IMR-90 (cell line): ENCODE data around the gene DRC3. TPM values are rescaled to one million over a fixed set of nuclear protein-coding genes. Genes with fewer than 3 reads are reported as not detected.

Experiments
- ATAC-seq: fragments of 200-7000 bp; cut with Tn5 transposase; 2 replicates; pipeline ENCODE4 v1.9.1; 2020; ENCODE audit warnings: low read depth, mild to moderate bottlenecking, moderate library complexity
- BruUV-seq: library from RNA; stranded (reverse); fragments of 400-500 nt; replicated peaks from 2 replicates; lab custom pipeline; 2021; lab: Mats Ljungman, UMichigan
- CTCF ChIA-PET: fragments of 300-600 bp; formaldehyde crosslinking; extraction: SDS; loops from one replicate; lab custom pipeline; 2021; ENCODE audit warnings: antibody characterized with exemption; lab: Yijun Ruan, JAX
- POLR2A ChIA-PET: fragments of 300-600 bp; sonication (Branson Sonifier 250); formaldehyde crosslinking; loops from one replicate; lab custom pipeline; 2022; ENCODE audit warnings: antibody characterized with exemption; ENCODE audit not compliant: unreplicated experiment; lab: Charles Lee
- DNase-seq: peaks from one replicate; pipeline ENCODE4 v3.0.0; 2013
- H2AFZ ChIP-seq: replicated peaks from 2 replicates; pipeline ENCODE3; 2013; ENCODE audit warnings: low read length, mild to moderate bottlenecking; ENCODE audit not compliant: poor library complexity
- H2AK5ac ChIP-seq: 2 replicates; pipeline ENCODE4 v1.6.1; 2013; ENCODE audit warnings: low read depth, low read length, inconsistent platforms
- H2AK9ac ChIP-seq: replicated peaks from 2 replicates; pipeline ENCODE3; 2013; ENCODE audit warnings: mild to moderate bottlenecking, low read depth, low read length, moderate library complexity; ENCODE audit not compliant: poor library complexity
- H2BK120ac ChIP-seq: 2 replicates; pipeline ENCODE4 v1.6.1; 2013; ENCODE audit warnings: low read depth, low read length, inconsistent platforms
- H2BK15ac ChIP-seq: 3 replicates; pipeline ENCODE4 v1.6.1; 2013; ENCODE audit warnings: low read depth, low read length, inconsistent platforms
- H2BK20ac ChIP-seq: 2 replicates; pipeline ENCODE4 v1.6.1; 2013; ENCODE audit warnings: low read depth, mild to moderate bottlenecking, inconsistent platforms, low read length, moderate library complexity
- H2BK5ac ChIP-seq: 2 replicates; pipeline ENCODE4 v1.6.1; 2013; ENCODE audit warnings: mild to moderate bottlenecking, low read depth, low read length, inconsistent platforms; ENCODE audit not compliant: poor library complexity, severe bottlenecking
- H3K14ac ChIP-seq: replicated peaks from 2 replicates; pipeline ENCODE4 v1.6.1; 2013; ENCODE audit warnings: low read depth, low read length, inconsistent platforms
- H3K18ac ChIP-seq: 2 replicates; pipeline ENCODE4 v1.6.1; 2013; ENCODE audit warnings: low read depth, low read length, control low read depth
- H3K23ac ChIP-seq: 2 replicates; pipeline ENCODE4 v1.6.1; 2013; ENCODE audit warnings: low read depth, low read length, inconsistent platforms
- H3K27ac ChIP-seq: 2 replicates; pipeline ENCODE4 v1.5.1; 2013; ENCODE audit warnings: mild to moderate bottlenecking, control low read depth, low read length; ENCODE audit not compliant: insufficient read depth
- H3K27me3 ChIP-seq: 2 replicates; pipeline ENCODE4 v1.6.1; 2013; ENCODE audit warnings: low read length; ENCODE audit not compliant: control insufficient read depth, insufficient read depth
- H3K36me3 ChIP-seq: 2 replicates; pipeline ENCODE4 v1.6.1; 2013; ENCODE audit warnings: low read length, mixed read lengths; ENCODE audit not compliant: control insufficient read depth, insufficient read depth
- H3K4ac ChIP-seq: 2 replicates; pipeline ENCODE4 v1.6.1; 2013; ENCODE audit warnings: low read depth, low read length, inconsistent platforms
- H3K4me1 ChIP-seq: 2 replicates; pipeline ENCODE4 v1.6.1; 2013; ENCODE audit warnings: low read length, mixed read lengths; ENCODE audit not compliant: control insufficient read depth, insufficient read depth
- H3K4me2 ChIP-seq: 2 replicates; pipeline ENCODE4 v1.6.1; 2013; ENCODE audit warnings: low read depth, mild to moderate bottlenecking, control low read depth, low read length, moderate library complexity
- H3K4me3 ChIP-seq: 2 replicates; pipeline ENCODE4 v1.5.1; 2013; ENCODE audit warnings: low read depth, mild to moderate bottlenecking, control low read depth, low read length, moderate library complexity; ENCODE audit not compliant: insufficient read depth
- H3K56ac ChIP-seq: 2 replicates; pipeline ENCODE4 v1.6.1; 2013; ENCODE audit warnings: low read length, inconsistent platforms; ENCODE audit not compliant: insufficient read depth; ENCODE audit errors: extremely low read depth
- H3K79me1 ChIP-seq, 2 experiments: 2 replicates each; pipeline ENCODE4 v1.6.1; 2013; ENCODE audit warnings: low read length in 2 of 2, inconsistent platforms in 1 of 2, low read depth in 1 of 2
- H3K9ac ChIP-seq: 2 replicates; pipeline ENCODE4 v1.6.1; 2013; ENCODE audit warnings: low read depth, low read length, control low read depth
- H3K9me1 ChIP-seq: 2 replicates; pipeline ENCODE4 v1.6.1; 2013; ENCODE audit warnings: low read length, inconsistent platforms; ENCODE audit not compliant: insufficient read depth
- H3K9me3 ChIP-seq: 2 replicates; pipeline ENCODE4 v1.6.1; 2013; ENCODE audit warnings: low read length; ENCODE audit not compliant: control insufficient read depth, insufficient read depth
- H4K20me1 ChIP-seq: 2 replicates; pipeline ENCODE4 v1.6.1; 2013; ENCODE audit warnings: low read length, inconsistent platforms; ENCODE audit not compliant: insufficient read depth
- H4K5ac ChIP-seq: 2 replicates; pipeline ENCODE4 v1.6.1; 2013; ENCODE audit warnings: mild to moderate bottlenecking, low read depth, low read length, control low read depth
- H4K8ac ChIP-seq, 2 experiments: 2 replicates each; pipeline ENCODE4 v1.6.1; 2013; ENCODE audit warnings: low read depth in 2 of 2, low read length in 2 of 2, control low read depth in 1 of 2, inconsistent platforms in 1 of 2
- H4K91ac ChIP-seq: 2 replicates; pipeline ENCODE4 v1.6.1; 2013; ENCODE audit warnings: low read depth, low read length, inconsistent platforms; ENCODE audit not compliant: insufficient read depth
- BHLHE40 ChIP-seq: fragments of 150-350 bp; IDR thresholded peaks from 2 replicates; pipeline ENCODE4 v1.6.1; 2016; ENCODE audit warnings: mild to moderate bottlenecking, low read depth, low read length
- CEBPB ChIP-seq: IDR thresholded peaks from 2 replicates; pipeline ENCODE4 v1.6.1; 2012; ENCODE audit warnings: low read depth, low read length, improper control_type of control experiment
- CHD1 ChIP-seq: IDR thresholded peaks from 2 replicates; pipeline ENCODE4 v1.6.1; 2012; ENCODE audit warnings: low read depth, low read length, improper control_type of control experiment
- CTCF ChIP-seq: conservative IDR thresholded peaks from 2 replicates; pipeline ENCODE4 v1.5.1; 2012; ENCODE audit warnings: mild to moderate bottlenecking, low read depth, low read length, improper control_type of control experiment
- ELK1 ChIP-seq: fragments of 150-350 bp; IDR thresholded peaks from 2 replicates; pipeline ENCODE4 v1.6.1; 2016; ENCODE audit warnings: low read depth, mild to moderate bottlenecking, low read length, moderate library complexity, borderline replicate concordance
- FOS ChIP-seq: fragments of 150-350 bp; IDR thresholded peaks from 2 replicates; pipeline ENCODE4 v1.6.1; 2016; ENCODE audit warnings: low read depth, low read length
- MAFK ChIP-seq: IDR thresholded peaks from 2 replicates; pipeline ENCODE4 v1.6.1; 2012; ENCODE audit warnings: low read depth, low read length, improper control_type of control experiment
- MAZ ChIP-seq: IDR thresholded peaks from 2 replicates; pipeline ENCODE4 v1.6.1; 2012; ENCODE audit warnings: low read depth, mild to moderate bottlenecking, low read length, improper control_type of control experiment, moderate library complexity, borderline replicate concordance
- MXI1 ChIP-seq: IDR thresholded peaks from 2 replicates; pipeline ENCODE4 v1.6.1; 2012; ENCODE audit warnings: low read depth, mild to moderate bottlenecking, low read length, moderate library complexity, borderline replicate concordance
- NFE2L2 ChIP-seq: fragments of 150-350 bp; IDR thresholded peaks from 2 replicates; pipeline ENCODE4 v1.6.1; 2016; ENCODE audit warnings: low read depth, mild to moderate bottlenecking, low read length
- POLR2A ChIP-seq: IDR thresholded peaks from 2 replicates; pipeline ENCODE4 v1.6.1; 2012; ENCODE audit warnings: mild to moderate bottlenecking, low read depth, low read length
- RAD21 ChIP-seq: IDR thresholded peaks from 2 replicates; pipeline ENCODE4 v1.6.1; 2012; ENCODE audit warnings: low read length, improper control_type of control experiment
- RCOR1 ChIP-seq: IDR thresholded peaks from 2 replicates; pipeline ENCODE4 v1.6.1; 2012; ENCODE audit warnings: mild to moderate bottlenecking, low read length, improper control_type of control experiment; ENCODE audit not compliant: insufficient replicate concordance
- RFX5 ChIP-seq: IDR thresholded peaks from 2 replicates; pipeline ENCODE4 v1.8.0; 2012; ENCODE audit warnings: low read depth, mild to moderate bottlenecking, low read length, moderate library complexity
- SMC3 ChIP-seq: fragments of 150-350 bp; IDR thresholded peaks from 2 replicates; pipeline ENCODE4 v1.6.1; 2016; ENCODE audit warnings: low read depth, mild to moderate bottlenecking, antibody characterized with exemption, low read length, moderate library complexity
- USF2 ChIP-seq: fragments of 150-350 bp; IDR thresholded peaks from 2 replicates; pipeline ENCODE4 v1.6.1; 2017; ENCODE audit warnings: mild to moderate bottlenecking, antibody characterized with exemption, low read length, low read depth
- WGBS, 2 experiments: methylation state at CpG; one replicate each; pipeline versions ENCODE4 v1.1.5 to v1.1.7; 2013; ENCODE audit warnings: missing lambda C conversion rate in 2 of 2; ENCODE audit not compliant: insufficient read length in 1 of 2; ENCODE audit errors: extremely low coverage in 2 of 2; 5-methylcytosine and 5-hydroxymethylcytosine counted together
- dilution Hi-C: fragments of 300-500 bp; cut with HindIII; formaldehyde crosslinking; loops from one replicate; pipeline ENCODE4 v1.14.3; 2018; ENCODE audit warnings: low sequenced_read_pairs; ENCODE audit not compliant: unreplicated experiment
- in situ Hi-C: fragments of 300-500 bp; cut with MboI; formaldehyde crosslinking; loops from 3 replicates; pipeline ENCODE4 v1.14.3; 2019; ENCODE audit warnings: low sequenced_read_pairs, inconsistent platforms, mixed read lengths
- intact Hi-C: fragments of 100-400 bp; cut with micrococcal nuclease; formaldehyde crosslinking; loops from 2 replicates; pipeline ENCODE4 v1.10.0; 2022
- polyA plus RNA-seq, 3 experiments: library from polyadenylated mRNA; depleted of rRNA; stranded (reverse); fragments of >200 nt; gene quantifications; 2 replicates each; pipeline ENCODE4 v1.2.3, GENCODE V29; 2012; ENCODE audit warnings: low replicate concordance in 1 of 3
- total RNA-seq: library from RNA; depleted of rRNA; stranded (reverse); fragments of >200 nt; gene quantifications from 2 replicates; pipeline ENCODE4 v1.2.3, GENCODE V29; 2012

DRC3 gene
- total and polyA plus RNA-seq, 2 of the 4 experiments (the other 2 are of a cell fraction), result 0.55 to 0.72 TPM

GRCh38 chr17:18064053-18064452, 91.4 kb downstream of the DRC3 start:
- no peak overlapping the region for H2AK9ac ChIP-seq
- DNase-seq, result no peak
- no peak overlapping the region for H4K5ac ChIP-seq
- H3K9me1 ChIP-seq, result no peaks in the 10 kb centered on the region
- no peaks in the 10 kb centered on the region for H3K9me3 ChIP-seq
- no peak overlapping the region for H3K14ac ChIP-seq
- no peak overlapping the region for H2AK5ac ChIP-seq
- no peak overlapping the region for H3K9ac ChIP-seq
- no peaks in the 10 kb centered on the region for H3K27me3 ChIP-seq
- no peak overlapping the region for H3K4me2 ChIP-seq
- no peak overlapping the region for H3K18ac ChIP-seq
- dilution Hi-C loops, result no loop called here
- no peak overlapping the region for H4K8ac ChIP-seq
- H3K56ac ChIP-seq, result no peak overlapping the region
- ATAC-seq, result no peak
- no peaks in the 10 kb centered on the region for H3K4me1 ChIP-seq
- H3K27ac ChIP-seq, result no peak overlapping the region
- H2AFZ ChIP-seq, result no peak overlapping the region
- H3K23ac ChIP-seq, result no peak overlapping the region
- H3K4me3 ChIP-seq, result no peak overlapping the region
- no peak overlapping the region for H2BK20ac ChIP-seq
- no peak overlapping the region for H2BK15ac ChIP-seq
- H2BK120ac ChIP-seq, result no peak overlapping the region
- in situ Hi-C loops, result no loop called here
- no CpG with 5 or more reads among the region's 2 CpGs for WGBS, 2 experiments
- no peak overlapping the region for H3K4ac ChIP-seq
- POLR2A ChIA-PET, result no interaction called here
- no peaks in the 10 kb centered on the region for H4K20me1 ChIP-seq
- H3K79me1 ChIP-seq, result no peaks in the 10 kb centered on the region
- TF ChIP-seq MAZ (no peak), BHLHE40 (no peak), SMC3 (no peak), RFX5 (no peak), ELK1 (no peak), CEBPB (no peak), NFE2L2 (no peak), USF2 (no peak), POLR2A (no peak), RCOR1 (no peak), CHD1 (no peak), RAD21 (no peak), CTCF (no peak), MAFK (no peak), FOS (no peak), MXI1 (no peak)
- no TSS peak for BruUV-seq
- H2BK5ac ChIP-seq, result no peak overlapping the region
- CTCF ChIA-PET, result no interaction called here
- peaks cover 28% of the 10 kb centered on the region for H3K36me3 ChIP-seq
- no peak overlapping the region for H4K91ac ChIP-seq
- intact Hi-C loops, result no loop called here
